ENCODE measurements around the gene ZNF750. TPM values are rescaled to one million over a fixed set of nuclear protein-coding genes. Genes with fewer than 3 reads are reported as not detected.

Gene ZNF750
- total and polyA plus RNA-seq, 7 donors: 0.01 TPM; not detected in 6

- Histone ChIP-seq H3K27ac (no peak overlapping the region), H3K4me3 (no peak overlapping the region), H3K4me1 (peaks cover 0 to 11% (median 6%) of the 10 kb centered on the region in 4 donors), H3K9me3 (no peaks in the 10 kb centered on the region), H3K27me3 (no peaks in the 10 kb centered on the region), H3K36me3 (no peaks in the 10 kb centered on the region)
- DNase-seq: peak; percentile 53
- TF ChIP-seq EP300 (IDR thresholded peaks at IDR 0.05) (no peak), POLR2A (IDR thresholded peaks at IDR 0.05) (no peak), POLR2AphosphoS5 (IDR thresholded peaks at IDR 0.05) (no peak)
- TF ChIP-seq, protein P1, sequence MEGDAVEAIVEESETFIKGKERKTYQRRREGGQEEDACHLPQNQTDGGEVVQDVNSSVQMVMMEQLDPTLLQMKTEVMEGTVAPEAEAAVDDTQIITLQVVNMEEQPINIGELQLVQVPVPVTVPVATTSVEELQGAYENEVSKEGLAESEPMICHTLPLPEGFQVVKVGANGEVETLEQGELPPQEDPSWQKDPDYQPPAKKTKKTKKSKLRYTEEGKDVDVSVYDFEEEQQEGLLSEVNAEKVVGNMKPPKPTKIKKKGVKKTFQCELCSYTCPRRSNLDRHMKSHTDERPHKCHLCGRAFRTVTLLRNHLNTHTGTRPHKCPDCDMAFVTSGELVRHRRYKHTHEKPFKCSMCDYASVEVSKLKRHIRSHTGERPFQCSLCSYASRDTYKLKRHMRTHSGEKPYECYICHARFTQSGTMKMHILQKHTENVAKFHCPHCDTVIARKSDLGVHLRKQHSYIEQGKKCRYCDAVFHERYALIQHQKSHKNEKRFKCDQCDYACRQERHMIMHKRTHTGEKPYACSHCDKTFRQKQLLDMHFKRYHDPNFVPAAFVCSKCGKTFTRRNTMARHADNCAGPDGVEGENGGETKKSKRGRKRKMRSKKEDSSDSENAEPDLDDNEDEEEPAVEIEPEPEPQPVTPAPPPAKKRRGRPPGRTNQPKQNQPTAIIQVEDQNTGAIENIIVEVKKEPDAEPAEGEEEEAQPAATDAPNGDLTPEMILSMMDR (IDR thresholded peaks at IDR 0.05): no peak
- intact Hi-C loops (cut with DNase I): no loop called here
- 96 to 97% methylated on average over 26 of the region's 26 CpGs for WGBS, 2 donors
Measured at GRCh38 chr17:82828875-82829487, 10.8 kb downstream of the ZNF750 start.

GRCh38 chr17:82826956-82827355 lies 12.9 kb downstream of the ZNF750 start:
- no peak overlapping the region for H3K27ac ChIP-seq
- no peak overlapping the region for H3K4me3 ChIP-seq
- peaks cover 0 to 11% (median 6%) of the 10 kb centered on the region in 4 donors for H3K4me1 ChIP-seq
- H3K27me3 ChIP-seq: no peaks in the 10 kb centered on the region
- 94 to 95% methylated on average over 7 of the region's 7 CpGs for WGBS, 2 donors
- H3K9me3 ChIP-seq: no peaks in the 10 kb centered on the region
- DNase-seq: peak; percentile 10
- intact Hi-C loops (cut with DNase I): no loop called here
- no peak for TF ChIP-seq POLR2AphosphoS5 (IDR thresholded peaks at IDR 0.05)
- TF ChIP-seq EP300 (IDR thresholded peaks at IDR 0.05): no peak
- TF ChIP-seq, protein P1 (IDR thresholded peaks at IDR 0.05): no peak
- no peak for TF ChIP-seq POLR2A (IDR thresholded peaks at IDR 0.05)
- no peaks in the 10 kb centered on the region for H3K36me3 ChIP-seq

- TF ChIP-seq, protein P1 (IDR thresholded peaks at IDR 0.05): no peak
- TF ChIP-seq POLR2AphosphoS5 (IDR thresholded peaks at IDR 0.05) (no peak), EP300 (IDR thresholded peaks at IDR 0.05) (no peak), POLR2A (IDR thresholded peaks at IDR 0.05) (no peak)
- H3K36me3 ChIP-seq: no peaks in the 10 kb centered on the region
- no peak for DNase-seq
- no peak overlapping the region for H3K4me3 ChIP-seq
- H3K27ac ChIP-seq: no peak overlapping the region
- peaks cover 0 to 11% (median 6%) of the 10 kb centered on the region in 4 donors for H3K4me1 ChIP-seq
- intact Hi-C loops (cut with DNase I): no loop called here
- H3K9me3 ChIP-seq: no peaks in the 10 kb centered on the region
- H3K27me3 ChIP-seq: no peaks in the 10 kb centered on the region
Measured at GRCh38 chr17:82826211-82826610, 13.6 kb downstream of the ZNF750 start.

- DNase-seq: no peak
- TF ChIP-seq POLR2AphosphoS5 (IDR thresholded peaks at IDR 0.05): no peak
- TF ChIP-seq POLR2A (IDR thresholded peaks at IDR 0.05): no peak
- TF ChIP-seq, protein P1 (IDR thresholded peaks at IDR 0.05): no peak
- Histone ChIP-seq H3K27me3 (no peaks in the 10 kb centered on the region), H3K4me3 (no peak overlapping the region), H3K9me3 (no peaks in the 10 kb centered on the region), H3K27ac (no peak overlapping the region), H3K4me1 (peaks cover 0 to 10% (median 6%) of the 10 kb centered on the region in 4 donors), H3K36me3 (no peaks in the 10 kb centered on the region)
- intact Hi-C loops (cut with DNase I): no loop called here
- WGBS, 2 donors: 97% methylated on average over 8 of the region's 8 CpGs
Measured at GRCh38 chr17:82825540-82826124, 14.2 kb downstream of the ZNF750 start.
